Activated CD4-positive, alpha-beta memory T cell treated with anti-CD3 and anti-CD28 coated beads for 36 hours (primary cell): ENCODE data around the gene MED9. TPM values are rescaled to one million over a fixed set of nuclear protein-coding genes. Genes with fewer than 3 reads are reported as not detected.

Experiments
- CTCF ChIA-PET: fragments of 350-600 bp; sonication (Branson Sonifier 250); formaldehyde crosslinking; loops from one replicate; lab custom pipeline; 2021; ENCODE audit warnings: antibody characterized with exemption, inconsistent platforms; lab: Charles Lee
- POLR2A ChIA-PET: fragments of 350-600 bp; sonication (Branson Sonifier 250); formaldehyde crosslinking; loops from one replicate; lab custom pipeline; 2021; ENCODE audit warnings: antibody characterized with exemption; lab: Charles Lee
- DNase-seq: peaks from one replicate; pipeline ENCODE4 v3.0.0-alpha.2; 2020
- H3K27ac Mint-ChIP-seq: one replicate; pipeline ENCODE4 v1.8.0; 2021; ENCODE audit warnings: mixed read lengths
- H3K27me3 Mint-ChIP-seq: one replicate; pipeline ENCODE4 v1.8.0; 2021; ENCODE audit warnings: mixed read lengths
- H3K36me3 Mint-ChIP-seq: one replicate; pipeline ENCODE4 v1.8.0; 2021; ENCODE audit warnings: mixed read lengths
- H3K4me1 Mint-ChIP-seq: one replicate; pipeline ENCODE4 v1.8.0; 2021; ENCODE audit warnings: low read depth, mixed read lengths
- H3K4me3 Mint-ChIP-seq: one replicate; pipeline ENCODE4 v1.8.0; 2021; ENCODE audit warnings: mild to moderate bottlenecking, mixed read lengths
- H3K9me3 Mint-ChIP-seq: one replicate; pipeline ENCODE4 v1.8.0; 2021; ENCODE audit warnings: mixed read lengths
- intact Hi-C: fragments of 100-400 bp; cut with micrococcal nuclease; formaldehyde crosslinking; loops from one replicate; pipeline ENCODE4 v1.15.1; 2023
- total RNA-seq, 2 experiments: library from RNA; stranded (reverse); gene quantifications; one replicate each; pipeline ENCODE4 v1.2.3, GENCODE V29; 2021

Gene MED9
- total RNA-seq, 2 experiments from 2014 or later = 12.1 to 12.2 TPM

DNA sequence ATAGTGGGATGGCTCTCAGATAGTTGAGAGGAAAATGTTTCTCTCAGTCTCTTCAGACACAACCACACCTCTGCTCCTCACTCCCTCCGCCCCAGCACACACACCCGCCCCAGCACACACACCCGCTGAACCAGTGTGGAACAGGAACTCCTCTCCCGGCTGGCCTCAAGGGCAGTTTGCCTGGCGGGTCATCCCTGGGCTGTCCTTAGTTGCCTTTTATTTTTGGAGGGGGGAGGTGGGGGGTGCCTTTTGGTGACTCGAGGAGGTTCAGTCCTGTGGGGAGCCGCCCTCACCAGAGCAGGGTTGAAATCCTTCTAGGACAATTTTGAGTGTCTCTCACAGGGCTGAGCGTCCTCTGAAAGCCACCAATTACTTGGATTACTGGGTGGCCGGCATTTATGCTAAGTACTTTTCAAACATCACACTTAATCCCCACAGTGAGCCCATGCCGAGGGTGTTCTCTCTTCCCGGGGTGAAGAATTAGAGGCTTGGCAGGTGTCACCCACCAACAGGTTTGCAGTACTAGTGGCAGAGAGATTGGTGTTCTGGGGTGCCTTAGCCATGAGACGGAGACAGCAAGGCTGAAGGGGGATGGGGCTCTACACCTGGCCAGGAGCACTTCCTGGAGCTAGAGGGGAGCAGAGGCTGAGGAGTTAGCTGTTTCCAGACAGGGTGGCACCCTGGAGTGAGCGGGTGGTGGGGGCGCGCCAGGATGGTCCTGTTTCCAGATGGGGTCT lies 16.6 kb downstream of the MED9 start:
- CTCF ChIA-PET = no interaction called here
- no peak overlapping the region for H3K27ac Mint-ChIP-seq

DNA sequence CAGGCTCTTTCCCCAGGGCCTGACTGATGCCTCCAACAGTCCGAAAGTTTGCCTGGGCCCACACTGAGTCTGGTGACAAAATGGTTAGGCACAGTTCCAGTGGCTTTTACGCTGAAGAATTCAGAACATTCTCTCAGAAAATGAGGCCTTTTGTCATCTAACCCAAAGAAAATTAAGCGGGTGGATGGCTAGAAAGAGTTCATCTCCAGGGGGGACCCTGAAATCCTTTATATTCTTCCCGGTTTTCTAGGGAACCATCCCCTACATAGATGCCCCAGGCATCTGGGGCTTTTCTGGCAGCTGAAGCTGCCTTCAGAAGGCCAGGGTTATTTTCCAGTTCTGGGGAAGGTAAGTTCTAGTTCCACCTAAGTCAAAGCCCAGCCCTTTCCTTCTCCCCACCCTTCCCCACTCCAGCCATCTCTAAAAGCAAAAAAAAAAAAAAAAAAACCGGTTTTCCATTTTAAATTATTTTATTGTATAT lies 17.2 kb downstream of the MED9 start:
- intact Hi-C loops = no loop called here
- no peak for DNase-seq
- H3K4me3 Mint-ChIP-seq = no peak overlapping the region
- peaks cover 6% of the 10 kb centered on the region for H3K36me3 Mint-ChIP-seq
- peaks cover 16% of the 10 kb centered on the region for H3K4me1 Mint-ChIP-seq
- no peak overlapping the region for H3K27ac Mint-ChIP-seq
- no peaks in the 10 kb centered on the region for H3K9me3 Mint-ChIP-seq
- CTCF ChIA-PET = no interaction called here
- POLR2A ChIA-PET = no interaction called here
- peaks cover 7% of the 10 kb centered on the region for H3K27me3 Mint-ChIP-seq

More for the DNA sequence above, 16.6 kb downstream of the MED9 start:
- POLR2A ChIA-PET = no interaction called here
- DNase-seq = no peak
- H3K27me3 Mint-ChIP-seq = peaks cover 7% of the 10 kb centered on the region
- peaks cover 10% of the 10 kb centered on the region for H3K36me3 Mint-ChIP-seq
- peaks cover 18% of the 10 kb centered on the region for H3K4me1 Mint-ChIP-seq
- H3K4me3 Mint-ChIP-seq = no peak overlapping the region
- H3K9me3 Mint-ChIP-seq = no peaks in the 10 kb centered on the region
- intact Hi-C loops = no loop called here

DNA sequence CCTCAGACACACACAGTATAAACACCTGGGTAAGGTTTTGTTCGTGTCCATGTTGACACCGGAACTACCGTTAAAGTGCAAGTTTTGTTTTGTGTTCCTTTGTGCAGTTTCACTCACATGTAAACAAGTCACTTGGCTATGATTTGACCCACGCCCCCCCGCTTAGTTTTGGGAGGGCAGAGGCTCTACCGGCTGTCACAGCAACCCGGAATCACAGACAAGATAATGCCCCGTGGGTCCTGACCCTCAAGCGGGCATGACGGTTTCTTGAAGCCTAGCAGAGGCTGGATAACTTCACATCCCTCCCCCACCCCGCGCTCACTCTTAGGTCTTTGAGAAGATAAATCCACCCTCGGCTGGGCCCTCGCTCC lies 17.7 kb downstream of the MED9 start:
- no peaks in the 10 kb centered on the region for H3K9me3 Mint-ChIP-seq
- no peak overlapping the region for H3K4me3 Mint-ChIP-seq
- POLR2A ChIA-PET = no interaction called here

DNA sequence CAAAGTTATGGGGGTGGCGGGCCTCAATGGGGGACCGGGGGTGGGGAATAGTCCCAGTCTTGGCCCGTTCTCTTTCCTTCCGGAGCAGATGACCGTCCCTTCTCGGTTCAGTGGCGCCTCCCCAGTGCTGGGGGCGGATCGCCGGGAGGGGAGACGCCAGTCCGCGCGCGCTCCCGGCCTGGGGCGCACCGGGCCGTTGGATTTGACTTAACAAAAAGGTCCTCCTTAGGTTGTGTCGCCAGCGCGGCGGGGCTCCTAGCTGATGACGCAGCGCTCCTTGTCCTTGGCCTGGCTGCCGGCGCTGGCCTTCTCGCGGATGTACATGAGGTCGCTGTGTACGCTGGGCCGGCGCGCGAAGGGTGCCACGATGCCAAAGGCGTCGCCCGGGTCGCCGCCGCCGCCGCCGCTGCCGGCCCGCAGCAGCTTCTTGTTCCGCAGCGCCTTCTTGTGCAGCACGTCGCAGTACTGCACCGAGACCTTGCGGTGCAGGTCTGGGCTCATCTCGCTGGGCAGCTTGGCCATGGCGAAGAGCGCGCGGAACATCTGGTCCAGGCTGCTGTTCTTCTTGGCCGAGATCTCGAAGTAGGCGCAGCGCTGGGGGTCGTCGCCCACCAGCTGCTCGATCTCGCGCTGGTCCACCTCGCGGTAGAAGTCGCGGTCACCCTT lies 18.2 kb downstream of the MED9 start:
- Mint-ChIP-seq H3K36me3 (peaks cover 5% of the 10 kb centered on the region), H3K27me3 (peaks cover 7% of the 10 kb centered on the region), H3K4me3 (peak overlapping the region; percentile 62), H3K9me3 (no peaks in the 10 kb centered on the region), H3K27ac (no peak overlapping the region), H3K4me1 (peaks cover 16% of the 10 kb centered on the region)
- peak; percentile 26 for DNase-seq
- ChIA-PET CTCF (interaction anchor here (0.6 to 3.1 kb wide), 4 partner anchors 11 to 147 kb away, joined by 3 to 87 read pairs (median 12); no protein-coding TSS in a partner anchor), POLR2A (no interaction called here)
- intact Hi-C loops = loop anchor here (5.0 kb wide), 1 partner anchor 72 kb away; no protein-coding TSS in a partner anchor

More for the DNA sequence above, 17.7 kb downstream of the MED9 start:
- H3K36me3 Mint-ChIP-seq = peaks cover 5% of the 10 kb centered on the region
- H3K4me1 Mint-ChIP-seq = peaks cover 16% of the 10 kb centered on the region
- DNase-seq = no peak
- CTCF ChIA-PET = interaction anchor here (0.6 kb wide), 1 partner anchor 23 kb away, joined by 3 read pairs; no protein-coding TSS in a partner anchor
- intact Hi-C loops = no loop called here
- H3K27me3 Mint-ChIP-seq = peaks cover 7% of the 10 kb centered on the region
- H3K27ac Mint-ChIP-seq = no peak overlapping the region

DNA sequence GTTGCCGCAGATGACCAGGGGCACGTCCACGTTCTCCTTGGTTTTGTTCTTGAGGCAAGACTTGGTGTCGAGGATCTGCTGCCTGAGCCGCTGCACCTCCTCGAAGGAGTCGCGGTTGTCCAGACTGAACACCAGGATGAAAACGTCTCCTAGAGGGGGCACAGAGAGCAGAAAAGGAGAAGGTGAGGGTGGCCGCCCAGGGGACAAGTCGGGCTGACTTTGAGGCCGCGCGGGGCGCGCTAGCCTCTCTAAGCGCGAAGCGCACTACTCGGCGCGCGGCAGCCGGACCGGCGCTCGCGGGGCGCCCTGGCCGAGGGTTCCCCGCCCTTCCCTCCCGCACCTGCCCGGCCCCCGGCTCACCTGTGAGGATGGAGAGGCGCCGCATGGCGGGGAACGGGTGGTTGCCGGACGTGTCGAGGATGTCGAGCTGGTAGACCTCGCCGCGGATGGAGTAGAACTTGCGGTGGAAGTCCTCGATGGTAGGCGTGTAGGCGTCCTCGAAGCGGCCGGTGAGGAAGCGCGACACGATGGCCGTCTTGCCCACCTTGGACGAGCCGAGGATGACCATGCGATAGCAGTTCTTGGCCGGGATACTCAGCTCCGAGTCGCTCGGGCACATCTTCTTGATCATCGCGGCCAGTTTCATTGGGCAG lies 18.9 kb downstream of the MED9 start:
- intact Hi-C loops = loop anchor here (1.0 to 5.0 kb wide), 3 partner anchors 19 to 147 kb away; partner anchors contain the start of gene MED9
- Mint-ChIP-seq H3K4me1 (peaks cover 16% of the 10 kb centered on the region), H3K36me3 (peaks cover 3% of the 10 kb centered on the region), H3K27me3 (peaks cover 7% of the 10 kb centered on the region), H3K4me3 (peak overlapping the region; percentile 62), H3K27ac (no peak overlapping the region), H3K9me3 (no peaks in the 10 kb centered on the region)
- peak; percentile 46 for DNase-seq
- ChIA-PET CTCF (interaction anchor here (0.6 to 4.2 kb wide), 19 partner anchors 11 to 1133 kb away, joined by 3 to 87 read pairs (median 12); partner anchors contain the start of gene PEMT), POLR2A (interaction anchor here (1.0 to 1.6 kb wide), 4 partner anchors 23 to 141 kb away, joined by 3 to 9 read pairs (median 4); partner anchors contain the start of gene PEMT)

DNA sequence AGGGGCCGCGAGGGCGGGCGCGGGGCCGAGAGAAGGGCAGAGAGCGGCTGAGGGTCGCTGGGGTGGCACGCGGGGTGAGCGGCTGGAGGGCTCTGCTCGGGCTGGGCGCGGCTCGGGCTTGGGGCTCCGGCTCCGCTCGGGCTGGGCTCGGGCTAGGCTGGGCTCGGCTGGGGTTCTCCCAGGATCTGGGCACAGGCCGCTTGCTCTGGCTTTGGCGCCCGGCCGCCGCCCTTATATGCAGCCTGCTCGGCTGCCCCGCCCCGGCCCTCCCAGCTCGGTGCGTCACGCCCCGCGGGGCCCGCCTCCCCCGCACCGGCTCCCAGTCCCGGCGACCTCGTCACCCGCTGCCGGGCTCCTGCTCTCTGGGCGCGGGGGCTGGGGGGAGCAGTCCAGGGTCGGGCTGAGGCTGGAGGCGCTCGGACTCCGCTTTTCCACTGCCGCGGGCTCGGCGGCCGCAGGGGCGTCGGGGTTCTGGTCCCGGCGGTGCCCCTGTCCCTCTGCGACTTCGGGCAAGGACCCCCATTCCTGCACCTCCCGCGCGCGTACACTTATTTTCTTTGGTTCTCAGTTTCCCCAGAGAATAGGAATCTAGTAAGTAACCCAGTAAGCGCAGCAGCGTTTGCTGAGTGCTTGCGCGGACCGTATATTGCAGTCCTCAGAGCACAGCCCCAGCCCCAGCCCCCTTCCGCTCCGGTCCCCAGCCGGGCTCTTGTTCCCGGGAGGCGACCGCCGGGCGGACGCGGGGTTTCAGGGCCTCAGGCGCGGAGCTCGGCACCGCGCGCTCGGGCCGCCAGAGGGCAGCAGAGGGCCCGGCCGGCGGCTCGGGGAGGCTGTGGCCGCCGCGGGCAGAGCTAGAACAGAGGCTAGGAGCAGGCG lies 19.6 kb downstream of the MED9 start, which contains the start of gene RASD1:
RASD1 (minus strand) TSS at position 207 of the 876 bp plus-strand sequence. CDS start 214 bp downstream, outside the sequence.
- Mint-ChIP-seq H3K27ac (no peak within 1 kb of the TSS), H3K9me3 (no peaks in the 10 kb centered on the region), H3K36me3 (peaks cover 3% of the 10 kb centered on the region), H3K27me3 (peaks cover 7% of the 10 kb centered on the region), H3K4me1 (peaks cover 16% of the 10 kb centered on the region), H3K4me3 (peak within 1 kb of the TSS; percentile 62)
- ChIA-PET CTCF (interaction anchor here (0.6 to 4.2 kb wide), 44 partner anchors 10 to 1133 kb away, joined by 3 to 87 read pairs (median 5); partner anchors contain the start of genes COPS3, MED9 and PEMT), POLR2A (interaction anchor here (0.8 to 1.6 kb wide), 6 partner anchors 24 to 142 kb away, joined by 3 to 9 read pairs (median 4); partner anchors contain the start of gene PEMT)
- intact Hi-C loops = loop anchor here (1.0 to 5.0 kb wide), 5 partner anchors 20 to 146 kb away; partner anchors contain the start of genes MED9 and PEMT
- DNase-seq = peak; percentile 88

DNA sequence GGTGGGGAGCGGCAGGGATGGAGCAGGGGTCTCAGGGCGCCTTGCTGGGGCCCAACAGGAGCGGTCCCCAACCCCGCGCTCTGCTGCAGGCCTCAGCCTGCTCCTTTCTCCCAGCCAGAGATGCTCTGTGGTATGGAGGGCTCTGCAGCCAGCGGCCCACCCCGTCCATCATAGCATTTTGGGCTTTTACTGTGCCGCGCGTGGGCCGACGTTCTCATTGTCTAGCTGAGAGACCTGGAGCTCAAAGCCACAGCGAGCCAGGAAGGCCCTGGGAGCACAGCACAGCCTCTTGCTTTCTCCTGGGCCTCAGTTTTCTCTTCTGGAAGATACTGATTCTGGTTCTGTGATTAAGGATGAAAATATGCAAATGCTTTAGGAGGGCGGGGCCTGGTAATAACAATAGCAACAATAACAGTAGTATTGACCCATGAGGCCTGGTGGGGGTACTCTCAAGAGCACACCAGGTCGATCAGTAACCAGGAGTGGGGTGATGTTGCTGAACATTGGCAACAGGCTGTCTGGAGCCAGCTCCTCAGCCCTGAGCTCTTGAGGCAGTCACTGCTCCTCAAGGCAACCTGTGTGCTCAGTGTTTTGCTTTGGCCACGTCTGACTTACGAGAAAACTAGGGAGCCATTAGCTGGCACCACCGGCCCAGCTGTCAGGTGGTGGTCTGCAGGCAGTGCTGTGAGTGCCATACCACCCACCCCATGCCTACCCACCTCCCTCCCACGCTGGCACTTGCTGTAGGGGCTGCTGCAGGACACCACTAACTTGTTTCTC lies 20.5 kb downstream of the MED9 start:
- Mint-ChIP-seq H3K27ac (no peak overlapping the region), H3K36me3 (no peaks in the 10 kb centered on the region), H3K9me3 (no peaks in the 10 kb centered on the region), H3K4me1 (peaks cover 16% of the 10 kb centered on the region), H3K27me3 (peaks cover 7% of the 10 kb centered on the region), H3K4me3 (no peak overlapping the region)
- ChIA-PET CTCF (interaction anchor here (0.6 to 4.2 kb wide), 42 partner anchors 9 to 536 kb away, joined by 3 to 87 read pairs (median 5); partner anchors contain the start of genes COPS3, MED9 and PEMT), POLR2A (interaction anchor here (0.8 to 1.6 kb wide), 3 partner anchors 93 to 140 kb away, joined by 3 to 9 read pairs (median 4); no protein-coding TSS in a partner anchor)
- DNase-seq = no peak
- intact Hi-C loops = loop anchor here (1.0 to 5.0 kb wide), 4 partner anchors 20 to 141 kb away; partner anchors contain the start of genes MED9 and PEMT

DNA sequence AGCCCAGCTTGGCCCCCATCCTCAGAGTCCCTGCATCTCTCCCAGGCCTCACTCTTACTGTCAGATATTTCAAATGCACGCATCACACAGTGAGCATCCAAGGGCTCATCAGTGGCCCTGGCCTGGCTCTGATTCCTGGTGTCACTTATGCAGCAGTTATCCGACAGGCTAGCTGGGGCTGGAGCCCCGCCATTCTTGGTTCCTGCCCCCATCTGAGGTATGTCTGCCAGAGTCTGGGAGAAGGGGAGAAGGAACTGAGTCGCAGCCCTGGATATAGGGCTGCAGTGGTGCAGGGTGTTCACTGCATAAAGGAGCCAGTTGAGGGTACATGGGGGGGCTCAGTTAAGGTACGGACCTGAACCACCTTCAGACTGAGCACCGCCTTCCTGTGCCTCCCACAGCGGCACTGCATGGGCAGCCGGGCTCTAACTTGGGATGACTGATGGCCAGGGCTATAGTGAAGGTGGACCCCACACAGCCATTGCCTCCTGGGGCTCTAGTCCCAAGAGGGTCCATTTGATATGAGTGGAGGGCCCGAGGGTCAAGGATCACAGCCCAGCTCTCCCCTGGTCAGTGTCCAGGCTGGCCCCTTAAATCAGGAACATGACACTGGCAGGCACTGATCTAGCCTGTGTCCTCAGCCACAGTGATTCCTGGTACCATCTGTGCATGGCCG lies 21.2 kb downstream of the MED9 start:
- intact Hi-C loops = loop anchor here (1.0 to 5.0 kb wide), 4 partner anchors 21 to 142 kb away; partner anchors contain the start of genes MED9 and PEMT
- Mint-ChIP-seq H3K4me3 (no peak overlapping the region), H3K9me3 (no peaks in the 10 kb centered on the region), H3K4me1 (peaks cover 16% of the 10 kb centered on the region), H3K27me3 (peaks cover 7% of the 10 kb centered on the region), H3K27ac (no peak overlapping the region), H3K36me3 (no peaks in the 10 kb centered on the region)
- CTCF ChIA-PET = interaction anchor here (0.6 to 4.2 kb wide), 15 partner anchors 8 to 421 kb away, joined by 3 to 87 read pairs (median 12); partner anchors contain the start of genes COPS3 and MED9
- DNase-seq = no peak
- POLR2A ChIA-PET = no interaction called here

DNA sequence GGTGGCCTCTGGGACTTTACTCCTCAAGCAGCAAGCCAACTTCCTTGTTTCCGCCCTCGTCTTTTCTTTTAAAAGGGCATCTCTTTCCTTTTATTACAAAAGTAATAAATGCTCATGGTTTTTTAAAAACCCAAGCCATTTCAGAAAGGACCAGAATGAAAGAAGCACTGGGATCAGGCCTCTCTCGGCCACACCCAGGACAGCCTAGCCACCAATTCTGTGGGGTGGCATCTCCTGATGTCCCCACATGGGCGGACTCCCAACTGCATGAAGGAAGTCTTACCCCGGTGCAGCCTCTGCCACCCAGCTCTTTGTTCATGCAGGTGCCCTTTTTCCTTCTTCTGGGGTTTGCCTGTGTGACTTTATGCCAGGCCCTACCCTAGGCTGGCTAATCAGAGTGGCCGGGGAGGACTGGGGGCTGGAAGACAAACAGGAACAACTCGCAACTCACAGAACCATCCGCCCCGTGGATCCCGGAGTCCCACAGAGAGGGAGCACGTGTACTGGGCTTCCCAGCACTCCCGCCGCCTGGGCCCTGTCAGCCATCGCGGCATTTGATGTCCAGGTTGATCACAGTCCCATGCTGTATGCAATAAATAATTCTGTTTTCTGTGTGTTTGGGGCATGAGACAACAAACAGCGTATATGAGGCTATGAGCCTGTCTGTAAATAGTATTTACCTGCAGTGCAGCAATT lies 22.0 kb downstream of the MED9 start:
- CTCF ChIA-PET = interaction anchor here (0.6 to 4.2 kb wide), 4 partner anchors 70 to 187 kb away, joined by 3 to 30 read pairs (median 6); no protein-coding TSS in a partner anchor

More for the DNA sequence above, 22.0 kb downstream of the MED9 start:
- Mint-ChIP-seq H3K9me3 (no peaks in the 10 kb centered on the region), H3K36me3 (no peaks in the 10 kb centered on the region), H3K27ac (no peak overlapping the region), H3K27me3 (peaks cover 7% of the 10 kb centered on the region), H3K4me1 (peaks cover 16% of the 10 kb centered on the region), H3K4me3 (no peak overlapping the region)
- intact Hi-C loops = loop anchor here (5.0 kb wide), 1 partner anchor 69 kb away; no protein-coding TSS in a partner anchor
- DNase-seq = no peak
- POLR2A ChIA-PET = no interaction called here
